HEK293T (cell line): Measurements from ENCODE around the gene POLL.

ENCODE experiments used
- BHLHE40 ChIP-seq: fragments of 450-650 bp; IDR thresholded peaks from 2 replicates; pipeline ENCODE4 v1.6.1; 2016; ENCODE audit warnings: mild to moderate bottlenecking, moderate library complexity, borderline replicate concordance
- CTBP1 ChIP-seq: fragments of 450-650 bp; IDR thresholded peaks from 2 replicates; pipeline ENCODE4 v1.6.1; 2016; ENCODE audit warnings: borderline replicate concordance
- ELF4 ChIP-seq: fragments of 450-650 bp; IDR thresholded peaks from 2 replicates; pipeline ENCODE4 v1.6.1; 2017; ENCODE audit warnings: antibody characterized with exemption
- FOXA1 ChIP-seq: fragments of 450-650 bp; IDR thresholded peaks from 2 replicates; pipeline ENCODE4 v1.6.1; 2016; ENCODE audit warnings: mild to moderate bottlenecking
- FOXK2 ChIP-seq: fragments of 450-650 bp; IDR thresholded peaks from 2 replicates; pipeline ENCODE4 v1.6.1; 2016; ENCODE audit warnings: mild to moderate bottlenecking
- FOXM1 ChIP-seq: fragments of 450-650 bp; IDR thresholded peaks from 2 replicates; pipeline ENCODE4 v1.6.1; 2017; ENCODE audit warnings: mild to moderate bottlenecking, borderline replicate concordance
- HDGF ChIP-seq: fragments of 450-650 bp; IDR thresholded peaks from 2 replicates; pipeline ENCODE4 v1.6.1; 2017; ENCODE audit warnings: antibody characterized with exemption, borderline replicate concordance
- LEF1 ChIP-seq: fragments of 450-650 bp; IDR thresholded peaks from 2 replicates; pipeline ENCODE4 v1.6.1; 2017; ENCODE audit warnings: mild to moderate bottlenecking, borderline replicate concordance
- NFRKB ChIP-seq: fragments of 450-650 bp; IDR thresholded peaks from 2 replicates; pipeline ENCODE4 v1.6.1; 2016; ENCODE audit warnings: mild to moderate bottlenecking, moderate library complexity
- PKNOX1 ChIP-seq: fragments of 450-650 bp; IDR thresholded peaks from 2 replicates; pipeline ENCODE4 v1.6.1; 2016
- SP1 ChIP-seq: fragments of 450-650 bp; IDR thresholded peaks from 2 replicates; pipeline ENCODE4 v1.6.1; 2017
- SUZ12 ChIP-seq: fragments of 450-650 bp; IDR thresholded peaks from 2 replicates; pipeline ENCODE4 v1.6.1; 2016; ENCODE audit warnings: mild to moderate bottlenecking
- ZNF384 ChIP-seq: fragments of 450-650 bp; IDR thresholded peaks from 2 replicates; pipeline ENCODE4 v1.6.1; 2016

GRCh38 chr10:101601541-101601940 is 13.5 kb upstream of the POLL start:
- TF ChIP-seq FOXA1 (no peak), SP1 (no peak), SUZ12 (no peak), LEF1 (no peak), FOXK2 (no peak), NFRKB (no peak), FOXM1 (no peak), ZNF384 (no peak), PKNOX1 (no peak), ELF4 (no peak), CTBP1 (no peak), BHLHE40 (no peak), HDGF (no peak)
